Measurements from ENCODE around the gene ABHD10.
A peak's percentile ranks its signal among the peaks of the same experiment; 100 is the strongest.

The ABHD10 gene

DNA sequence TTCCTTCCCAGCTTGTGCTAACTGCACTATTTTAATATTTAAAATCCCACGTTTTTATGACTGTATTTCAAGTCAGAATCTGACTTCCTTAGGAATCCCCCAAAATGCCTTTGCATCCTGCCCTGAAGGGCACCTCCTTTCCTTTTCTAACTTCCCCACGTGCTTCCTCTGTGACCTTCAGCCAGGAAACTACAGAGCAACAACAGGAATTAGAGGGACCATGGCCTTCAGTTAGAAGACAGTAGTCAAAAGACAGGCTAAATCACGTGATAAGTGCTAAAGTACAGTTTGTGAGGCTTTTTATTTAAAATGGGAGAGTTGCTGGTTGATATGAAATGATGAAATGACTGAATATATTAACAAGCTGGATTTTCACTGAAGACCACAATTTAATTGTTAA lies 11.8 kb upstream of the ABHD10 start:
- DNase-seq: no peak

DNA sequence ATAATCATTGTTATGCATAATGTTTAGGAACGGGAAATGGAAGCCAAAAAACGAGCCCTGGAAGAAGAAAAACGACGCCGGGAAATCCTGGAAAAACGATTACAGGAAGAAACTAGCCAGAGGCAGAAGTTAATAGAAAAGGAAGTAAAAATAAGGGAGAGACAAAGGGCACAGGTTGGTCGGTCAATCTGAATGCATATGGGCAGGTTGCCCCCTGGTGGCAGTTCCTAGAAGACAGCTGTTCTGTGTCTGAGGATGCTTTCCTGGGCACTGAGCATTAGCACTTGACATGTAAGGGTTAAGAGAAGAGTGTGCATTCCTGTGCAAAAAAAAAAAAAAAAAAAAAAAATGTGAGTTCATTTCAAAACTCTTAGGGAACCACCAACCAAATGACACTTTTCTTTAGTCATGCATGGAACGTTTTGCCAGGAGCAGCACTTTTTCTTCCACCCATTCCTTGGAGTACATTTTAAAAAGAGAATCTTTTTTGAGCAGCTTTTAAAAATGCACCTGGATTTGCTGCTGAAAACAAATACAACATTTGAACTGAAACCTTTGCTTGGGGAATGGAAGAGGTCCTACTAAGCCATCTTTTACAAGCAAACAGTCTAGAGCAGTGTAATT lies 11.1 kb upstream of the ABHD10 start:
- DNase-seq: peak; percentile 86 to 88

- peak; percentile 70 to 88 for DNase-seq
Observed at GRCh38 chr3:111968319-111969054, 10.3 kb upstream of the ABHD10 start.

- no peak for DNase-seq
Observed at GRCh38 chr3:111970376-111970775, 8.4 kb upstream of the ABHD10 start.

DNA sequence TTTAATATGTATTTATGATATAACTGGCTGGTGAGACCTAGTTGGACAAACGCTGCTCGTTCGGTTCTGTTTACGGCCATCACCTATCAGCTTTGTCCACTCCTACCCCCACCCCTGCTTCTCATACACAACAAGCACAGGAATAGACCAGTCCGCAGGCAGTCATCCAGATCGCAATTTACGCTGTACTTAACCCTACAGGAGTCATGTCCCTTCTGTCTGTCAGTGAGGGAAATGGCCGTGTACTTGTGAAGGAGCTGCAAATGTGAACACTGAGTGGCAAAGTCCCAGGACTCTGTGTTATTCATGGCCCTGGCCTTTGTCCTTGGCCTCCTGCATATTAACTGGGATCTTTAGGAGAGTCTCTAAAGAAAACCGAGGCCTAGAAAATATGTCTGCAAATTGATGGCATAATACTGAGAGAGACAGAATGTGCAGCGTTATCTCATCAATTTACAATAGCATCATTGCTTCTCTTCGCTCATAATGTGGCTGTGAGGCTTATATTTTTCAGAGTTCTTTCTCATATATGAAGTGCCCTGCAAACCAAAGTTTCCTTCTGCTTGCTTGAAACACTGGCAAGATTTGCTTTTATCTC lies 7.2 kb upstream of the ABHD10 start:
- peak; percentile 63 to 87 for DNase-seq

- DNase-seq: peak in 1 of 2 experiments; percentile 18
Observed at GRCh38 chr3:111972891-111973290, 5.9 kb upstream of the ABHD10 start.

GRCh38 chr3:111975131-111975530 lies 3.7 kb upstream of the ABHD10 start:
- DNase-seq: no peak

DNA sequence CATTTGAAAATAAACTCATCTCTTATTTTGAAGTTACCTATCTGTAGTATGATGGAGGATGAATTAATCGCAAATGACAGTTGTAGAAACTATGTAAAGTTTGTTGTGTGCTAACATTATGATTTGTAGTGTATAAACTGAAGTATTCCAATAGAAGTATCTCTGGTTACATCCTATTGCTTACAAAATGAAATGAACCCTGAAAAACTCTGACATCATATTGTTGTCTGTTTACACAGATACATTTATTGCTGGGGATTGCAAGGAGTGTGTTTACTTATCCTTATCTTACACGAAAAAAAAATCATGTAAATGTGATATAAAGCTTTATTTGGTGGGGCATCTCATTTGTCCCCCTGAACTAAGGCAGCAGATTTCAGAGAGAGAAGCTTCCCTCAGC lies 2.6 kb upstream of the ABHD10 start:
- DNase-seq: no peak

DNA sequence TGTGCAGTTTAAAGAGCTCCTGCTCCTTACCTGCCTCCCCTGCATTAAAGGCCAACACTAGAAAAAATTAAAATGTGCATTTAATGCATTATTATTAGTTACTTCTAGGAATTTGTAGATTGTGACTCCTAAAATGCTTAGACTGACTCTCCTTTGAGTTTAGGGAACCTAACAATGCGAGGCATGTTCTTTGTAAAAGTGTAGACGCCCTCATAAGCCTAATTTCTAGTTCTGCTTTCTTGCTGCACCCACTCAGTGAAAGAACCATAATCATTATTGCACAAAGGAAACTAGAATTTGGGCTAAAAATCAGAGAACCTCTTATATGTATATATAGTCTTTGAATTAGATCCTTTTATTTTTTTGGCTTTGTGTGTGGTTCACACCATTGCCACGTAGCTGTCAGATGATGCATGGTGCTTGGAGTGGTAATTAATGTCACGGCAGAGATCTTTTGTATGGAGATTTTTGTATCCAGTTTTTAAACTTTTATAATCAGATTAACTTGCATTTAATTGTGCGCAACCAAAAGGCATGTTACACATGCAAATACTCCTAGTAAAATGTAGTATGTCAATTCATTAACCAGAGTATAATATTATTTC lies 710 bp downstream of the ABHD10 start:
- peak in 1 of 2 experiments; percentile 56 for DNase-seq

- no peak for DNase-seq
Observed at GRCh38 chr3:111980716-111981456, 2.1 kb downstream of the ABHD10 start.

- no peak for DNase-seq
Observed at GRCh38 chr3:111981457-111981763, 2.6 kb downstream of the ABHD10 start.

DNA sequence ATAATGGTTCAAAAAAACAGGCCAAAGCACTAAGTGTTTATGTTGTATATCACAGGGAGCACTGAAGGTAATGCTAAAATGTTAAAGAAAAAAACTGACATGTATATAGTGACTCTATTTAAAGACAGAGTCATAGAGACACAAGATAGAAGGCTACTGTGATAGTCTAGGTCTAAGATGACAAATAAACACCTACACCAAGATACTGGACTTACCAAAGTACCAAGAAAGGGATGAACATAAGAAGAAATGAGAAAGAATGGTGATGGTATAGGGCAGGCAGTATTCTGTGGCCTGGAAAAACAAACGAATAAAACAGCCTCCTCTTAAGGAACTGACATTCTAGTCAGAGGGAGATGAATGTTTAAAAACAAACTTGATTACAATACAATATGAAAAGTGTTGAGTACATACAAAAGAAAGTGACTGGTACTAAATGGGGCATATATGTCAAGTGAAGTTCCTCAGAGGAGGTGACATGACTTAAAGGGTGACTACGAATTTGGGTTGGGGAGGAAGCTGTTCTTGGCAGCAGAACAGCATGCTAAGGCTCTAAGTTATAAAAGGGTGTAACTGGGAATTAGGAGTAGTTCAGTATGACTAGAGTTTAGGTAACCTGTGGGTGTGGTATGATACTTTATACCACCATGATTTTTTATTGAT lies 5.9 kb downstream of the ABHD10 start:
- DNase-seq: no peak

GRCh38 chr3:111986800-111987199 lies 8.0 kb downstream of the ABHD10 start:
- no peak for DNase-seq

- DNase-seq: peak; percentile 52 to 65
Observed at GRCh38 chr3:111989061-111989678, 10.3 kb downstream of the ABHD10 start.

GRCh38 chr3:111993038-111993437 lies 14.2 kb downstream of the ABHD10 start:
- DNase-seq: no peak

DNA sequence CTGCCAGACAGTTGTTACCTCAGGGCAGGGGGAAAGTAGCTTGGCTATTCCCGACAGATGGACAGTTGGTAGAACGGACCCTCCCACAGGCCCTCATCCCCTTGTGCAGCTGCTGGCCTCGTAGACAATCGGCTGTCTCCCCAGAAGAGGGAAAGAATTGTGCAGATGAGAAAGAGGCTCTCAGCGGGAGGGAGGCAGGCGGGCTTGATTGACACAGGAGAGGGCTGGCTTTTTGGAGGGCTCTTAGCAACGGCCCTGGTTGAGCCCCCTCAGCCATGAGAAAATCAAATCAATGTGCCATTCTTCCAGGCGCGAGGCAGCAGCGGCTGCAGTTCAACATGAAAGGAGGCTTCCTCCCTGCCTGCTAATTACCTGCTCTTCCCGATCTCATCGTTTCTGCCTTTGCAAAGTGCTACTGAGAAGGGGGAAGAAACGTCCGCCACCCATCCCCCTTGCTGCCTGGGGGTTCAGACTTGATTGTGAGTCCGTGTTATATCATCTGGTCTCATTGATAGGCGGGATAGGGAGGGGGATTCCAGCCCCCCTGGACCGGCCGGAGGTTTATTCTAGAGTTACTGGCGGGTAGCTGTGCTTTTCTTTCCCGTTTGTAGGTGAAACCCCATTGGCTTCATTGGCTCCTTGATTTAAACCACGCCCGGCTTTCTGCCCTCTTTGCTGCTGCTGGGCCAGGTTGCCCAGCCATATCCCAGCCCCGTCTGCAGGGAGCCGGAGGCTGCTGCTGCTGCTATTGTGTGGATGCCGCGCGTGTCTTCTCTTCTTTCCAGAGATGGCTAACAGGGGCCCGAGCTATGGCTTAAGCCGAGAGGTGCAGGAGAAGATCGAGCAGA lies 20.0 kb downstream of the ABHD10 start, which contains the start of gene TAGLN3:
TAGLN3 (plus strand) TSS at position 287 of the 848 bp plus-strand sequence; CDS start at position 788, 501 bp downstream.
- DNase-seq: peak; percentile 63 to 81

- DNase-seq: peak in 1 of 2 experiments; percentile 25
Observed at GRCh38 chr3:111999484-112000324, 20.9 kb downstream of the ABHD10 start.

DNA sequence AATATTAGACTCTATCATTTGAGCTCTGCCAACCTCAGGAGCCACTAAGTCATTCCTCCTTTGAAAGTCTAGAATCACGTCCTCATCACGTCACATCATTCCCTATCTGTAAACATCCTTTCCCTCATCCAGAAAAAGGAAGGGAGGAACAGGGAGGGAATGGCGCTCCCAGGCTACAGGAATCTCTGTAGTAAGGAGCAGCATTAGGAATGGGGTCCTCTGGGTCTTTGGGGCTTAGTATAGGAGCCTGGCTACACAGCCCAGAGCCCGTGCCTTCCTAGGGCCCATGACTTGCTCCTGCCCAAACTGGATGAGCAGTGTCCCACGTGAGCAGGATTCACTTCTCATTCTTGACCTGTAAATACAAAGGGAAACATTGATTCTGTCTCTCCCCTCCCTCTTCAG lies 21.5 kb downstream of the ABHD10 start:
- no peak for DNase-seq

- DNase-seq: peak; percentile 24 to 56
Observed at GRCh38 chr3:112000966-112001365, 22.1 kb downstream of the ABHD10 start.

- no peak for DNase-seq
Observed at GRCh38 chr3:112001526-112001925, 22.7 kb downstream of the ABHD10 start.

All from NCI-H2081 (cell line).